Stimulated activated CD8-positive, alpha-beta memory T cell treated with anti-CD3 and anti-CD28 coated beads, Interleukin-7, amount 100 ng/mL, for 48 hours (primary cell): Measurements from ENCODE around the gene ARL2.
"Not testable (repeated sequence)": the region's sequence is repeated elsewhere in the genome, so short reads cannot be mapped to it uniquely, and the experiment has no call there.

ENCODE experiments used
- DNase-seq, 2 donors: peaks; one replicate each; pipeline ENCODE4 v3.0.0-alpha.2; 2020; ENCODE audit warnings: low read depth in 1 of 2; ENCODE audit errors: extremely low read depth in 1 of 2

Gene ARL2

GRCh38 chr11:65013888-65014725 is at the start of gene ARL2:
Gene ARL2 (plus strand): TSS chr11:65014160. CDS start chr11:65014208, 48 bp downstream.
- peak; percentile 81 to 86 for DNase-seq

- no peak for DNase-seq
Measured at GRCh38 chr11:64967375-64967774, 46.6 kb upstream of the ARL2 start.

GRCh38 chr11:64969209-64969608 is 44.8 kb upstream of the ARL2 start:
- no peak for DNase-seq

- DNase-seq = peak in 1 of 2 donors; percentile 23
Measured at GRCh38 chr11:64970731-64971151, 43.2 kb upstream of the ARL2 start.

GRCh38 chr11:64971421-64972233 is 42.3 kb upstream of the ARL2 start, which contains the start of gene MAJIN:
Gene MAJIN (minus strand): TSS chr11:64972108. CDS start chr11:64959405, 12,703 bp downstream.
- DNase-seq = peak; percentile 68 to 82

- DNase-seq = no peak
Measured at GRCh38 chr11:64974124-64974523, 39.8 kb upstream of the ARL2 start.

- no peak for DNase-seq
Measured at GRCh38 chr11:64976651-64977050, 37.3 kb upstream of the ARL2 start.

GRCh38 chr11:64983339-64983738 is 30.6 kb upstream of the ARL2 start:
- DNase-seq = not testable (repeated sequence)

GRCh38 chr11:64987998-64988854 is 25.7 kb upstream of the ARL2 start:
- DNase-seq = no peak

GRCh38 chr11:64989416-64989815 is 24.5 kb upstream of the ARL2 start:
- no peak for DNase-seq

GRCh38 chr11:64990222-64990923 is 23.6 kb upstream of the ARL2 start:
- DNase-seq = no peak

GRCh38 chr11:64994318-64994717 is 19.6 kb upstream of the ARL2 start:
- no peak for DNase-seq

- DNase-seq = no peak
Measured at GRCh38 chr11:64996327-64996709, 17.6 kb upstream of the ARL2 start.

GRCh38 chr11:64996710-64997380 is 17.1 kb upstream of the ARL2 start, which contains the start of gene BATF2:
Gene BATF2 (minus strand): TSS chr11:64996971. CDS start chr11:64996914, 57 bp downstream.
- DNase-seq = no peak

GRCh38 chr11:64998141-64998540 is 15.8 kb upstream of the ARL2 start:
- DNase-seq = no peak

GRCh38 chr11:64998690-64999431 is 15.1 kb upstream of the ARL2 start:
- no peak for DNase-seq

GRCh38 chr11:64999478-64999877 is 14.5 kb upstream of the ARL2 start:
- no peak for DNase-seq

GRCh38 chr11:65002706-65003105 is 11.3 kb upstream of the ARL2 start:
- no peak for DNase-seq

GRCh38 chr11:65003282-65003681 is 10.7 kb upstream of the ARL2 start:
- no peak for DNase-seq
